Measurements from ENCODE around the gene KRT79. TPM values are rescaled to one million over a fixed set of nuclear protein-coding genes. Genes with fewer than 3 reads are reported as not detected.

KRT79 gene
- total RNA-seq, 1 experiment from 2014 or later = not detected

- H3K4me3 ChIP-seq (ENCODE audit: low read depth in 2 of 2, low read length in 2 of 2) = no peak overlapping the region
- BruUV-seq (replicated peaks) = no TSS peak
- intact Hi-C loops (cut with micrococcal nuclease; ENCODE audit: unreplicated experiment) (no loop called here), in situ Hi-C loops (cut with HindIII; ENCODE audit: low pct_unique_long_range_greater_than_20kb, low sequenced_read_pairs) (no loop called here)
- no peaks in the 10 kb centered on the region for H3K27me3 ChIP-seq (ENCODE audit: control insufficient read depth, insufficient read depth, low read length)
- DNase-seq (ENCODE audit: low read depth, low spot score) (no peak), ATAC-seq (no peak)
- H3K9me3 ChIP-seq (ENCODE audit: control insufficient read depth, insufficient read depth, low read depth, low read length) = no peaks in the 10 kb centered on the region
- CTCF ChIA-PET = no interaction called here
- H3K36me3 ChIP-seq (ENCODE audit: control insufficient read depth, insufficient read depth, low read length) = no peaks in the 10 kb centered on the region
- H3K4me1 ChIP-seq (ENCODE audit: control insufficient read depth, insufficient read depth, low read length) = peaks cover 3% of the 10 kb centered on the region; the same call in 1 of the 2 replicates
- no peak for TF ChIP-seq CTCF (IDR thresholded peaks at IDR 0.05)
- TF ChIP-seq REST (IDR thresholded peaks at IDR 0.05; ENCODE audit: insufficient read depth in 1 of 2, low read depth in 2 of 2, low read length in 1 of 2) = no peak
- TF ChIP-seq TCF7L2 (IDR thresholded peaks at IDR 0.05; ENCODE audit: low read depth, low read length) = no peak
- TF ChIP-seq SIN3A (IDR thresholded peaks at IDR 0.05; ENCODE audit: borderline replicate concordance, insufficient read depth, low read depth, low read length) = no peak
- no peak overlapping the region for H3K27ac ChIP-seq (ENCODE audit: low read length)
- POLR2A ChIA-PET = no interaction called here
Observed at GRCh38 chr12:52834727-52835001, 553 bp upstream of the KRT79 start.

- CTCF ChIA-PET = interaction anchor here (1.0 kb wide), 1 partner anchor 37 kb away, joined by 3 read pairs; no protein-coding TSS in a partner anchor
- no peaks in the 10 kb centered on the region for H3K9me3 ChIP-seq (ENCODE audit: control insufficient read depth, insufficient read depth, low read depth, low read length)
- H3K27me3 ChIP-seq (ENCODE audit: control insufficient read depth, insufficient read depth, low read length) = no peaks in the 10 kb centered on the region
- no peaks in the 10 kb centered on the region for H3K36me3 ChIP-seq (ENCODE audit: control insufficient read depth, insufficient read depth, low read length)
- ATAC-seq (no peak), DNase-seq (ENCODE audit: low read depth, low spot score) (no peak)
- H3K4me1 ChIP-seq (ENCODE audit: control insufficient read depth, insufficient read depth, low read length) = peaks cover 3% of the 10 kb centered on the region; the same call in 1 of the 2 replicates
- H3K4me3 ChIP-seq (ENCODE audit: low read depth in 2 of 2, low read length in 2 of 2) = no peak overlapping the region
- no TSS peak for BruUV-seq (replicated peaks)
- TF ChIP-seq REST (IDR thresholded peaks at IDR 0.05; ENCODE audit: insufficient read depth in 1 of 2, low read depth in 2 of 2, low read length in 1 of 2) (no peak), SIN3A (IDR thresholded peaks at IDR 0.05; ENCODE audit: borderline replicate concordance, insufficient read depth, low read depth, low read length) (no peak), TCF7L2 (IDR thresholded peaks at IDR 0.05; ENCODE audit: low read depth, low read length) (no peak), CTCF (IDR thresholded peaks at IDR 0.05) (no peak), POLR2AphosphoS5 (IDR thresholded peaks at IDR 0.05; ENCODE audit: low read depth, low read length) (no peak)
- POLR2A ChIA-PET = no interaction called here
- intact Hi-C loops (cut with micrococcal nuclease; ENCODE audit: unreplicated experiment) = no loop called here
- no peak overlapping the region for H3K27ac ChIP-seq (ENCODE audit: low read length)
- in situ Hi-C loops (cut with HindIII; ENCODE audit: low pct_unique_long_range_greater_than_20kb, low sequenced_read_pairs) = no loop called here
Observed at GRCh38 chr12:52832985-52833905, 866 bp downstream of the KRT79 start.

All from Panc1 (cell line).